HG03342 (cell line): ENCODE data around the gene ITPK1.

Experiments used
- ATAC-seq: cut with Tn5 transposase; IDR thresholded peaks from one replicate; pipeline ENCODE4 v1.9.1; 2021; ENCODE audit warnings: mild to moderate bottlenecking, moderate library complexity; ENCODE audit not compliant: unreplicated experiment

The ITPK1 gene

DNA sequence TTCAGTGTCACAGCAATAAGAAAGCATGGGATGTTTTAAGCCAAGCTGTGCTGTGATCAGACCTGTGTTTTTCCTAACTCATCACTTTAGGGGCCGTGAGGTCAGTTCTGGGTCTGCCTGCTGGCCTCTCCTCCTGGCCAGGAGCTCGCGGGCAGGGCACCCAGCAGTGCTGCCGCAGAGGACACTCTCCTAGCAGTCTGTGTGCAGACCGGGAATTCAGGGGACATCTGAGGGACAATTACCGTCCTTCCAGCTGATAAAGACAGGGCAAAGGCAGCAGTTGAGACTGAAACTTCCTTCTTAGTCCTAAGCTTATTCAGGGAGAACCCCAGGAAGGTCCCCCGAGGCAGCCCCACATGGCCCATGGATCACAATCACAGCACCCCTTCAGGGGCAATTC is 103.2 kb downstream of the ITPK1 start:
- no peak for ATAC-seq

DNA sequence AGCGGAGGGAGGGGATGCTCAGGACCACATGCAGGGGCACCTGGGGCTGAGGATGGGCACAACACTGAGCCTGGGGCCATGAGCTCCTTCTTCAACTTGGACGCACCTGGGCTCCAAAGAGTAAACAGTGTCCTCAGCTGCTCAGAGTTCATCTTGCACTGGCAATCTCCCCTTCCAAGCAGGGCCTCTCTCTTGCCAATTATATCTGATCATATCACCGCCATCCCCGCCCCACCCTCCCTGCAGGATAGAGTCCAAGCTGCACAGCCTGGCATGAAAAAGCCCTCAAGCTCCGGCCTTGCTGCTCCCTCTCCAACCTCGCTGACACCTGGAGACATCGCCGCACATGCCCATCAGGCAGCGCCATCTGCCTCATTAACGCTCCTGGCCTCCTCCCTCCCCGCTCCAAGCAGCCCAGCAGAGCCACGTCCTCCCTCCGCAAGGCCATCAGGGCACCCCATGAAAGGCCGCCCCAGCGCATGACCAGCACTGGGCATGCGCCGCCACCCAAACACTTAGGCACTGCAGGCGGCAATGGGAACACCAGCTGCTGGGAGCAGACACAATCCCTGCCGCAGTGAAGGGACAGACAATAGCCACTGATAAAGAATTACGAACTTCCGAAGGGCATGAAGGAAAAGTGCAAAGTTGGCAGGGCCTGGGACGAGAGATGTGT is 103.9 kb downstream of the ITPK1 start:
- ATAC-seq, result no peak

- no peak for ATAC-seq
These were observed 104.6 kb downstream of the ITPK1 start for GRCh38 chr14:93011141-93011529.

DNA sequence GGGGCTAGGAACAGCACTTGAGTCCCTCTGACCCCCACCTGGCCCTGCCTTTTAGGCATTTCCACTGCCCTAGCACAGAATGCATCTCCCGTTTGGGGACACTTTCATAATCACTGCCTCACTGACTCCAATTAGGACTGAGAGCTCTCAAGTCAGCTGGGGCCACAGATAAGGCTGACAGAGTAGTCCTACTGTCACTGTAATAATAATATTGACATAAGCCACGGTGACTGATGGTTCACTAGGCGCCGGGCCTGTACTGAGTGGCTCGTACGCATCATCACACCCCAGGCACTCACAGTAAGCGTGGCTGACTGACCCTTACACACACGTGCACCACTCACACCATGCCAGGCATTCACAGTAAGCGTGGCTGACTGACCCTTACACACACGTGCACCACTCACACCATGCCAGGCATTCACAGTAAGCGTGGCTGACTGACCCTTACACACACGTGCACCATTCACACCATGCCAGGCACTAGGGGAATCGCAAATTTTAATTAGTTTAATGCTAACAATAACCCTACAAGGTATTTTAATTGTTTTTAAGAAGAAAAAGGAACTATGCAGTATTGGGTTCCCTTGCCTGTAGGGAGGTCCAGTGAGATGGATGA is 105.1 kb downstream of the ITPK1 start:
- no peak for ATAC-seq

GRCh38 chr14:93010130-93010499 is 105.6 kb downstream of the ITPK1 start:
- ATAC-seq, result no peak

- no peak for ATAC-seq
These were observed 106.1 kb downstream of the ITPK1 start for GRCh38 chr14:93009471-93010129.

DNA sequence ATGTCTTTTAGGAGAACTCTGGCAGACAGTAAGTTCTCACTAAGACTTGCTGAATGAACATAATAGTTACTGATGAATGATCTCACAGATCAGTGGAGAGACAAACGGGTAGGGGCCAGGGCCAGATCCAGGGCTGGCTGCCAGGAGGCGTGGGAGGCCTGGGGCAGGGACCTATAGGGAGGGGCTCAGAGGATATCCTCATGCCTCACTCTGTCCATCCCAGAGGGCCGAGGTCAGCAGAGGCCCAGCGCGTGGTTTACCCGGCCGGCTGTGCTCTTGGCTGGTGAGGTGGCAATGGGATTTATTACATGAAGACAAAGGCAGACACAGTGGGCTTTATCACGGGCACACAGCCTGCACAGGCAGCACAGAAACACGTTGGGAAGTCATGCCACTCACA is 107.3 kb downstream of the ITPK1 start:
- no peak for ATAC-seq

- no peak for ATAC-seq
These were observed 108.3 kb downstream of the ITPK1 start for GRCh38 chr14:93007225-93007997.

DNA sequence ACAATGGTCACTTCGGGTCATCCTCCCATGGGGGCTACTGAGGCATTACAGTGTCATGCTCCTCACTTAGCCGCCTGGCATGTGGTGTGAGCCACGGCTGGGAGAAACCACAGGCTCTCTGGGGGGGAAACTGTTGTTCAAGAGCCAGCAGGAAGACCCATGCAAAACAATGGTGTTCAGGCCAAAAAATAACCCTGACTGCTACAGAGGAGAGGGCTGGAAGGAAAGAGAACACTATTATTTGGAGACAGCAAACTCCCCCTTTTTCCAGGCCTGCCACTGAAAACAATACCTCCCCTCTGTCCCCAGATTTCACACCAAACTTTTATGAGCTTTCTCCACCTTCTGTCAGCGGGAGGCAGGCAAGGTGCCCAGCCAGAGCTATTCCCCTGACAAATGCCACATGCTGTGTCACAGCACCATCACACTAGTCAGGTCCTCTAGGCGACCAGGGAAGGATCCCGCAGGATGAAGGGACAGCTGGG is 109.1 kb downstream of the ITPK1 start:
- ATAC-seq, result no peak

- no peak for ATAC-seq
These were observed 109.9 kb downstream of the ITPK1 start for GRCh38 chr14:93005838-93006237.

DNA sequence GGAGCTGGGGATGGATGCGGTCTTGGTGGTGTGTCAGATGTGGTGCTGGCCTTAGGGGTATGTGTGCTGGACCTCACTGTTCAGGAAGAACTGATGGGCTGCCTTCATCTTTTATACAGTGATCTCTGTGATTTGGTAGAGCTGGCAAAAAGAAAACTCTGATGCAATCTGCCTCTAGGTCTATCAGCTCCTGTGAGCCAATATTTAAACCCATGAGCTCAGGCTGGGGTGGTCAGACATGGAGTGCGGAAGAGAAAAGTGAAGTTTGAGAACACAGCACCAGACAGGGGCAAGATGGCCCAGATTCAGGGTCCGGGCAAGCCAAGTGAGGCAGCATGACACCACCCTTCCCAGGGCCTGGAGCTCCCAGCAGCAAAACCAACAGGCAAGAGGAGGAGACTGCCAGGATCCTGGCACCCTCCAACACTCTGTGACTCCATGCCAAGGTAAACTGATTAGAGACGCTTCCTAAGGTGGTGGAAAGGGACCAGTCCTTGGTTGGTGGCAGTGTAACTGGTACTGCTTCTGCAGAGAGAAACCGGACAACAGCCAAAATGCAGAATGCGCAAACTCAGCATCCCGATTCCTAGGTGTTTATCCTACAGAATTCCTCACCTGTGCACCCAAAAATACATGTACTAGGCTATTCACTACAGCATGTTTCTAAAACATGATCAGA is 110.5 kb downstream of the ITPK1 start:
- ATAC-seq, result no peak

DNA sequence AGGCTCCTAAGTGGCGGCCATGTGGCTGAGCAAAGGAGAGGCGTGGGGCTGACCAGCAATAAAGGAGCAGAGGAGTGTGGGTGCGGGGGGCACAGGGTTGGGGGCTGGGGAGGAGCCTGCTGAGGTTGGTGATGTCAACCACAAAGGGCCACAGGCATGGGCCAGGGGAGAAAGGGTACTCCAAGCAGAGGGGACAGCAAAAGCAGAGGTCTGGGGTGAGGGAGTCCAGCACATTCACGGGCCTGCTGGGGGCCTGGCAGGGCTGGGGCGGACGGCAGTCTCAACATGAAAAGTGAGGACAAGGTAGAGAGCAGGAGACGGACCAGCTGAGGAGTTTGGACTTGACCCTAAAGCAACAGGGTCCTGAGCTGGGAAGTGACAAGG is 111.0 kb downstream of the ITPK1 start:
- no peak for ATAC-seq

DNA sequence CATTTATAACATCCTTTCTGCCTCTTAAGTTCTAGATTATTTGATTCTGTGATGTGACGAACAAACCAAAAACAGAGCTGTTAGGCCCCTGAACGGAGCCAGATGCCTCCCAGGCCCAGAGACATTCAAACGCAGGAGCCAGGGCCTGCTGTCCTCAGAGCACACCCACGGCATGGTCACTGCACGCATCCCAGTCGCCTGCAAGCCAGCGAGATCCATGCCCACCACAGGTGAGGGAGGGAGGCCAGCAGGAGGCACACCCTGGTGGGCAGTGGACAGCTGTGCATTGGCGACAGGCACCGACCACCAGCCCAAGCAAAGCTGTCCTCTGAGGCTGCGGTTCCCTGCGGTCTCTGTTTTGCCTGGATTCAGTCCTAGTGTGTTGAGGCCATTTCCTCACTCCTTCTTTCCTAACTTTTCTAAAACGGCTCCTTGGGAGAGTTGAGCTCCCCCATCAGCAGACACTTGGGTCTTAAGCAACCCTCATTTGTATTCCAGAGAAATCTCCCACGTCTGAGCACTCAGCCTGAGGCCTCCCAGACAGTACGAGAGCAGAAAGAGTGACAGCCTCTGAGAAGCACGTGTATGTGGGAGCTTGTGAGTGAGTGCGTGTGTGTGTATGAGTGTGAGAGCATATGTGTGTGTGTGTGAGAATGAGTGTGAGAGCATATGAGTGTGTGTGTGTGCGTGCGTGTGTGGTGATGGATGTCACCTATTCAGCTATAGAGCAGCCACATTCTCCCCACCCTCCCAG is 111.6 kb downstream of the ITPK1 start:
- ATAC-seq, result no peak

GRCh38 chr14:93002851-93003298 is 112.8 kb downstream of the ITPK1 start:
- ATAC-seq, result no peak

DNA sequence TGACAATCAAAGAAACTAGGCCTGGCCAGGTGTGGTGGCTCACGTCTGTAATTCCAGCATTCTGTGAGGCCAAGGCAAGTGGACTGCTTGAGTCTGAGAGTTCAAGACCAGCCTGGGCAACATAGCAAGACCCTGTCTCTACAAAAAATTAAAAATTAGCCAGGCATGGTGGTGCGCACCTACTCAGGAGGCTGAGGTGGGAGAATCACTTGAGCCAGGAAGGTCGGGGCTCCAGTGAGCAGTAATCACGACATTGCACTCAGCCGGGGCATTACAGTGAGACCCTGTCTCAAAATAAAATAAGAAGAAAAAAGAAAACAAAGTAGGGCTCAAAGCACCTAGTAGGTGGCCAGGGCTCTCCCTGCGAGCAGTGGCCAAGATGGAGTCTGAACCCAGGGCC is 113.7 kb downstream of the ITPK1 start:
- no peak for ATAC-seq

DNA sequence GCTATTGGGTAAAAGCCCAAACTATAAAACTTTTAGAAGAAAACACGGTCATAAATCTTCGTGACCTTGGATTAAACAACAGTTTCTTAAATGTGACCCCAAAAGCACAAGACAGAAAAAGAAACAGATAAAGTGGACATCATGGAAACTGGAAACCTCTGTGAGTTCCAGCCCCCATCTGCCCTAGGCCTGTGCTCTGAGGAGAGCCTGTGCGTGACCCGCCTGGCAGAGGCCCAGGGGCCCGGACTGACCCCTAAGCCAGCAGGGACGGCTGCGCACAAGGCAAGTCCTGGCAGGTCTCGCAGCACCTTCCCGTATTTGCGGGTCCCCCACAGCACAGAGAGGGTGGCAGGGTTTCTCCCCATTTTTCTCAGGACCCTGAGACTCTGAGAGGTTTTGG is 116.8 kb downstream of the ITPK1 start:
- ATAC-seq, result no peak

DNA sequence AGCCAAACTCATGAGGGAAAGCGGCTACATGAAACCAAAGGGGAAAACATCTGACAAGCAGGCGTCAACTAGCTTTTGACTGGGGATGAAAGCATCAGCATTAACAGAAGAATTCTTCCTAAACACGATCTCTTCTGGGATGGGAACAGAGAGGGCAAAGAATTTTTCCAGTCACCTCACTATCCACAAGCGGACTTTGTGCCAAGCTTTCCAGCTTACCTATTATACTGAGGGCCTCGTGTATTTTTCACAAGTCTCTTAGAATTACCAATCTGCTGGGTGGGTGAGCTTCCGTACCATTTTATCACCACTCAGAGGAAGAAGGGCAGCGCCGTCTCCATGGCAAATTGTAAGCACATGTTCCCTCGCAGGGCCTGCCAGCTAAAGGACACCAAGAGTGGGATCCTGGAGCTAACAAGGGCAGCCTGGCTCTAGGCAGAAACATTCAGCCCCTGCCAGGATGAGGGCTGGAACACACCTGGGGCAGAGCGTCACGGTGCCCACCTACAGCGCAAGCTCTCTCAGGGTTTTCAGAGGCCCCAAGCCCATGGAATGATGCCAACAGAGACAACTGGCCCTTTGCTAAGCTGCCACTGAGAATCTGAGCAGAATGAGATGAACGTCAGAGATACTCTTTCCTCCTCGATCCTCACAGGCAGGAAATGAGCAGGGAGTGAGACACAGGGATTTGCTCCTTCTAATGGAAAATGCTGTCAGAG is 118.2 kb downstream of the ITPK1 start:
- ATAC-seq, result no peak

DNA sequence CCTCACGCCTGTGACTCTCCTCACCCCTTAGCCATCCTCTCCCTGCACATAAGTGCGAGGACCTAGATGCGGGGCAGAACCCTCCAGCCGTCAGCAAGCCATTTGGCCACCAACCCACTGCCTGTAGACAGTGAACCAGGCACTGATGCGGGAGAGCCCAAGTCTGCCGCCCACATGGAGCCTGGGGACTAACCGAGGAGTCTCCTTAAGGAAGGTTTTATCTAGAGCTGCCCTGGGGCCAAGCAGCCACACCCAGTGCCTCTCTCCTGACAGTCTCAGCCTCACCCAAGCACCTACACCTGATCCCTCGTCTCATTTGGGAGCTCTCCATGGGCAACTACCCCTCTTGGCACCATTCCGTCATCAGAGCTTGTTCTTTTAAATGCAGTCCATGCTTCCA is 120.1 kb downstream of the ITPK1 start:
- no peak for ATAC-seq

DNA sequence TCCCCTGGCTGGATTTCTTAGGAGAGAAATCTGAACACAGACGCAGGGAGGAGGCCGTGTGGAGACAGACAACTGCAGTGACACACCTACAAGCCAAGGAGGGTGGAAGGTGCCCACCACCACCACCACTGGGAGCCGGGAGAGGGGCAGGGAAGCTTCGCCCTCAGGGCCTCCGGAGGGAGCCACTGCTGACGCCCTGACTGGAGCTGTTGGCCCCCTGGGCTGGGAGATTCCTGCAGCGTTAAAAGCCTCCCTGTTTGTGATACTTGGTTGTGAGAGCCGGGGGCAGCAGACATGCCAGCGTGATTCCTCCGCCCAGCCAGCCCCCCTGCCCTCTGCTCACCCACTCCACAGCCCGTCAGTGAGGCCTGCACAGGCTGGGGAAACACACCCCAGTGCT is 120.8 kb downstream of the ITPK1 start:
- no peak for ATAC-seq
